Mesangial cell (primary cell): ENCODE data around the gene SLC18B1. TPM values are rescaled to one million over a fixed set of nuclear protein-coding genes. Genes with fewer than 3 reads are reported as not detected.

Source experiments
- total RNA-seq: library from RNA; depleted of rRNA; stranded (reverse); fragments of >200 nt; gene quantifications from 2 replicates; pipeline ENCODE4 v1.2.3, GENCODE V29; 2015

The SLC18B1 gene
- total RNA-seq: 3.4 and 5.2 TPM in 2 replicates

DNA sequence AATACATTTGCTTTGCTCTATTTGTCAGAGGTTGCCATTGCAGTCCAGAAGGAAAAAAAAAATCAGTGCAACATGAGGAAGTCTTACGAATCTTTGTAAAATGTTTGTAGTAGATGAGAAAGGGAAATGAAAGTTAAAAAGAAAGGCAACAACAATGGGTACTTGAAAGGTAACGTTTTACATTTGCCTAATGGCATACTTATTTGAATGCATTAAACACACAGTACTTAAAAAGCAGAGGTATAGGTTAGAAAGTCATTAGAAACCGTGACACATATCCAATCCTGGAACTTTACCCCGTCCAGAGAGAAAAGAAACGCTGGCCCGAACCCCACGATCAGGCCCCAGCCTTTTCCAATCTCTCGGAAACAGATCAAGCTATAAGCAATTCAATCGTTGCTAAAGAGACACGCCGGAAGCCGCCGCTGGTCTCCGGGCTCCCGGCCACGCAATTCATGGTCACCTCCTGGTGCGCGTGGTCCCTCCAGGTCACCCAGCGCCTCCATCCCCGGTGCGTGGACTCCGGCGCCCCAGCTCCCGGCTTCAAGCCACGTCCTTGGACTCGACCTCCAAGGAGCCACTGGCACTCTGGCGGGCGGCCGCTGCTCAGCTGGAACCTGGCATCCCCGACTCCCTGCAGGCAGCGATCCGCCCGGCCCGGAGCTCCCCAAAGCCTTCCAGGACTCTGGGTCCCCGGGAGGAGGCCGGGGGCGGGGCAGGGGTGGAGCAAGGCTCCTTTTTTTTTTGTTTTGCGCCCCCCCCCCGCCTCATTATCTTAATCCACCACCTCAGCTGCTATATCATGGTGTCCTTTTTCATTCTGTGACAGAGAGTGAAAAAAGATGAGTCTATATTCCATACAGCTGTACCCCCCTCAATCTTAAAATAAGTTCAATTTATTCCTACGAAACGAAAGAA, at the start of gene SLC18B1:
SLC18B1 (minus strand) TSS at position 687 of the 918 bp plus-strand sequence; CDS start at position 506, 181 bp downstream.

Other genes with a start within 250 kb of the SLC18B1 start
- not detected in 2 replicates for gene TAAR8, start 246.0 kb downstream of the SLC18B1 start, total RNA-seq
- gene TAAR6, start 228.3 kb downstream of the SLC18B1 start, total RNA-seq: not detected in 2 replicates
- gene TAAR5, start 208.9 kb downstream of the SLC18B1 start, total RNA-seq: not detected in 2 replicates
- not detected in 2 replicates for gene TAAR2, start 174.4 kb downstream of the SLC18B1 start, total RNA-seq
- gene TAAR1, start 139.5 kb downstream of the SLC18B1 start, total RNA-seq: not detected in 2 replicates
- not detected in 2 replicates for gene VNN1, start 84.6 kb downstream of the SLC18B1 start, total RNA-seq
- gene VNN2, start 40.7 kb downstream of the SLC18B1 start, total RNA-seq: not detected in 2 replicates
- gene RPS12, start 15.9 kb upstream of the SLC18B1 start, total RNA-seq: 1,013 and 1,067 TPM in 2 replicates